IMR-90 (cell line): ENCODE measurements around the gene VLDLR. TPM values are rescaled to one million over a fixed set of nuclear protein-coding genes. Genes with fewer than 3 reads are reported as not detected.

Experiments
- ATAC-seq: fragments of 200-7000 bp; cut with Tn5 transposase; 2 replicates; pipeline ENCODE4 v1.9.1; 2020; ENCODE audit warnings: low read depth, mild to moderate bottlenecking, moderate library complexity
- BruUV-seq: library from RNA; stranded (reverse); fragments of 400-500 nt; replicated peaks from 2 replicates; lab custom pipeline; 2021; lab: Mats Ljungman, UMichigan
- CTCF ChIA-PET: fragments of 300-600 bp; formaldehyde crosslinking; extraction: SDS; loops from one replicate; lab custom pipeline; 2021; ENCODE audit warnings: antibody characterized with exemption; lab: Yijun Ruan, JAX
- POLR2A ChIA-PET: fragments of 300-600 bp; sonication (Branson Sonifier 250); formaldehyde crosslinking; loops from one replicate; lab custom pipeline; 2022; ENCODE audit warnings: antibody characterized with exemption; ENCODE audit not compliant: unreplicated experiment; lab: Charles Lee
- DNase-seq: peaks from one replicate; pipeline ENCODE4 v3.0.0; 2013
- H2AFZ ChIP-seq: replicated peaks from 2 replicates; pipeline ENCODE3; 2013; ENCODE audit warnings: low read length, mild to moderate bottlenecking; ENCODE audit not compliant: poor library complexity
- H2AK5ac ChIP-seq: 2 replicates; pipeline ENCODE4 v1.6.1; 2013; ENCODE audit warnings: low read depth, low read length, inconsistent platforms
- H2AK9ac ChIP-seq: replicated peaks from 2 replicates; pipeline ENCODE3; 2013; ENCODE audit warnings: mild to moderate bottlenecking, low read depth, low read length, moderate library complexity; ENCODE audit not compliant: poor library complexity
- H2BK120ac ChIP-seq: 2 replicates; pipeline ENCODE4 v1.6.1; 2013; ENCODE audit warnings: low read depth, low read length, inconsistent platforms
- H2BK15ac ChIP-seq: 3 replicates; pipeline ENCODE4 v1.6.1; 2013; ENCODE audit warnings: low read depth, low read length, inconsistent platforms
- H2BK20ac ChIP-seq: 2 replicates; pipeline ENCODE4 v1.6.1; 2013; ENCODE audit warnings: low read depth, mild to moderate bottlenecking, inconsistent platforms, low read length, moderate library complexity
- H2BK5ac ChIP-seq: 2 replicates; pipeline ENCODE4 v1.6.1; 2013; ENCODE audit warnings: mild to moderate bottlenecking, low read depth, low read length, inconsistent platforms; ENCODE audit not compliant: poor library complexity, severe bottlenecking
- H3K14ac ChIP-seq: replicated peaks from 2 replicates; pipeline ENCODE4 v1.6.1; 2013; ENCODE audit warnings: low read depth, low read length, inconsistent platforms
- H3K18ac ChIP-seq: 2 replicates; pipeline ENCODE4 v1.6.1; 2013; ENCODE audit warnings: low read depth, low read length, control low read depth
- H3K23ac ChIP-seq: 2 replicates; pipeline ENCODE4 v1.6.1; 2013; ENCODE audit warnings: low read depth, low read length, inconsistent platforms
- H3K27ac ChIP-seq: 2 replicates; pipeline ENCODE4 v1.5.1; 2013; ENCODE audit warnings: mild to moderate bottlenecking, control low read depth, low read length; ENCODE audit not compliant: insufficient read depth
- H3K27me3 ChIP-seq: 2 replicates; pipeline ENCODE4 v1.6.1; 2013; ENCODE audit warnings: low read length; ENCODE audit not compliant: control insufficient read depth, insufficient read depth
- H3K36me3 ChIP-seq: 2 replicates; pipeline ENCODE4 v1.6.1; 2013; ENCODE audit warnings: low read length, mixed read lengths; ENCODE audit not compliant: control insufficient read depth, insufficient read depth
- H3K4ac ChIP-seq: 2 replicates; pipeline ENCODE4 v1.6.1; 2013; ENCODE audit warnings: low read depth, low read length, inconsistent platforms
- H3K4me1 ChIP-seq: 2 replicates; pipeline ENCODE4 v1.6.1; 2013; ENCODE audit warnings: low read length, mixed read lengths; ENCODE audit not compliant: control insufficient read depth, insufficient read depth
- H3K4me2 ChIP-seq: 2 replicates; pipeline ENCODE4 v1.6.1; 2013; ENCODE audit warnings: low read depth, mild to moderate bottlenecking, control low read depth, low read length, moderate library complexity
- H3K4me3 ChIP-seq: 2 replicates; pipeline ENCODE4 v1.5.1; 2013; ENCODE audit warnings: low read depth, mild to moderate bottlenecking, control low read depth, low read length, moderate library complexity; ENCODE audit not compliant: insufficient read depth
- H3K56ac ChIP-seq: 2 replicates; pipeline ENCODE4 v1.6.1; 2013; ENCODE audit warnings: low read length, inconsistent platforms; ENCODE audit not compliant: insufficient read depth; ENCODE audit errors: extremely low read depth
- H3K79me1 ChIP-seq, 2 experiments: 2 replicates each; pipeline ENCODE4 v1.6.1; 2013; ENCODE audit warnings: low read length in 2 of 2, inconsistent platforms in 1 of 2, low read depth in 1 of 2
- H3K9ac ChIP-seq: 2 replicates; pipeline ENCODE4 v1.6.1; 2013; ENCODE audit warnings: low read depth, low read length, control low read depth
- H3K9me1 ChIP-seq: 2 replicates; pipeline ENCODE4 v1.6.1; 2013; ENCODE audit warnings: low read length, inconsistent platforms; ENCODE audit not compliant: insufficient read depth
- H3K9me3 ChIP-seq: 2 replicates; pipeline ENCODE4 v1.6.1; 2013; ENCODE audit warnings: low read length; ENCODE audit not compliant: control insufficient read depth, insufficient read depth
- H4K20me1 ChIP-seq: 2 replicates; pipeline ENCODE4 v1.6.1; 2013; ENCODE audit warnings: low read length, inconsistent platforms; ENCODE audit not compliant: insufficient read depth
- H4K5ac ChIP-seq: 2 replicates; pipeline ENCODE4 v1.6.1; 2013; ENCODE audit warnings: mild to moderate bottlenecking, low read depth, low read length, control low read depth
- H4K8ac ChIP-seq, 2 experiments: 2 replicates each; pipeline ENCODE4 v1.6.1; 2013; ENCODE audit warnings: low read depth in 2 of 2, low read length in 2 of 2, control low read depth in 1 of 2, inconsistent platforms in 1 of 2
- H4K91ac ChIP-seq: 2 replicates; pipeline ENCODE4 v1.6.1; 2013; ENCODE audit warnings: low read depth, low read length, inconsistent platforms; ENCODE audit not compliant: insufficient read depth
- BHLHE40 ChIP-seq: fragments of 150-350 bp; IDR thresholded peaks from 2 replicates; pipeline ENCODE4 v1.6.1; 2016; ENCODE audit warnings: mild to moderate bottlenecking, low read depth, low read length
- CEBPB ChIP-seq: IDR thresholded peaks from 2 replicates; pipeline ENCODE4 v1.6.1; 2012; ENCODE audit warnings: low read depth, low read length, improper control_type of control experiment
- CHD1 ChIP-seq: IDR thresholded peaks from 2 replicates; pipeline ENCODE4 v1.6.1; 2012; ENCODE audit warnings: low read depth, low read length, improper control_type of control experiment
- ELK1 ChIP-seq: fragments of 150-350 bp; IDR thresholded peaks from 2 replicates; pipeline ENCODE4 v1.6.1; 2016; ENCODE audit warnings: low read depth, mild to moderate bottlenecking, low read length, moderate library complexity, borderline replicate concordance
- FOS ChIP-seq: fragments of 150-350 bp; IDR thresholded peaks from 2 replicates; pipeline ENCODE4 v1.6.1; 2016; ENCODE audit warnings: low read depth, low read length
- MAFK ChIP-seq: IDR thresholded peaks from 2 replicates; pipeline ENCODE4 v1.6.1; 2012; ENCODE audit warnings: low read depth, low read length, improper control_type of control experiment
- MAZ ChIP-seq: IDR thresholded peaks from 2 replicates; pipeline ENCODE4 v1.6.1; 2012; ENCODE audit warnings: low read depth, mild to moderate bottlenecking, low read length, improper control_type of control experiment, moderate library complexity, borderline replicate concordance
- MXI1 ChIP-seq: IDR thresholded peaks from 2 replicates; pipeline ENCODE4 v1.6.1; 2012; ENCODE audit warnings: low read depth, mild to moderate bottlenecking, low read length, moderate library complexity, borderline replicate concordance
- NFE2L2 ChIP-seq: fragments of 150-350 bp; IDR thresholded peaks from 2 replicates; pipeline ENCODE4 v1.6.1; 2016; ENCODE audit warnings: low read depth, mild to moderate bottlenecking, low read length
- POLR2A ChIP-seq: IDR thresholded peaks from 2 replicates; pipeline ENCODE4 v1.6.1; 2012; ENCODE audit warnings: mild to moderate bottlenecking, low read depth, low read length
- RAD21 ChIP-seq: IDR thresholded peaks from 2 replicates; pipeline ENCODE4 v1.6.1; 2012; ENCODE audit warnings: low read length, improper control_type of control experiment
- RCOR1 ChIP-seq: IDR thresholded peaks from 2 replicates; pipeline ENCODE4 v1.6.1; 2012; ENCODE audit warnings: mild to moderate bottlenecking, low read length, improper control_type of control experiment; ENCODE audit not compliant: insufficient replicate concordance
- SMC3 ChIP-seq: fragments of 150-350 bp; IDR thresholded peaks from 2 replicates; pipeline ENCODE4 v1.6.1; 2016; ENCODE audit warnings: low read depth, mild to moderate bottlenecking, antibody characterized with exemption, low read length, moderate library complexity
- USF2 ChIP-seq: fragments of 150-350 bp; IDR thresholded peaks from 2 replicates; pipeline ENCODE4 v1.6.1; 2017; ENCODE audit warnings: mild to moderate bottlenecking, antibody characterized with exemption, low read length, low read depth
- WGBS, 2 experiments: methylation state at CpG; one replicate each; pipeline versions ENCODE4 v1.1.5 to v1.1.7; 2013; ENCODE audit warnings: missing lambda C conversion rate in 2 of 2; ENCODE audit not compliant: insufficient read length in 1 of 2; ENCODE audit errors: extremely low coverage in 2 of 2; 5-methylcytosine and 5-hydroxymethylcytosine counted together
- dilution Hi-C: fragments of 300-500 bp; cut with HindIII; formaldehyde crosslinking; loops from one replicate; pipeline ENCODE4 v1.14.3; 2018; ENCODE audit warnings: low sequenced_read_pairs; ENCODE audit not compliant: unreplicated experiment
- in situ Hi-C: fragments of 300-500 bp; cut with MboI; formaldehyde crosslinking; loops from 3 replicates; pipeline ENCODE4 v1.14.3; 2019; ENCODE audit warnings: low sequenced_read_pairs, inconsistent platforms, mixed read lengths
- intact Hi-C: fragments of 100-400 bp; cut with micrococcal nuclease; formaldehyde crosslinking; loops from 2 replicates; pipeline ENCODE4 v1.10.0; 2022
- polyA plus RNA-seq, 3 experiments: library from polyadenylated mRNA; depleted of rRNA; stranded (reverse); fragments of >200 nt; gene quantifications; 2 replicates each; pipeline ENCODE4 v1.2.3, GENCODE V29; 2012; ENCODE audit warnings: low replicate concordance in 1 of 3
- total RNA-seq: library from RNA; depleted of rRNA; stranded (reverse); fragments of >200 nt; gene quantifications from 2 replicates; pipeline ENCODE4 v1.2.3, GENCODE V29; 2012
- TF ChIP-seq, protein P1 (sequence below): conservative IDR thresholded peaks from 2 replicates; pipeline ENCODE4 v1.5.1; 2012; ENCODE audit warnings: mild to moderate bottlenecking, low read depth, low read length, improper control_type of control experiment

VLDLR gene
- total and polyA plus RNA-seq, 2 of the 4 experiments (the other 2 are of a cell fraction) = 9.0 to 10.2 TPM

DNA sequence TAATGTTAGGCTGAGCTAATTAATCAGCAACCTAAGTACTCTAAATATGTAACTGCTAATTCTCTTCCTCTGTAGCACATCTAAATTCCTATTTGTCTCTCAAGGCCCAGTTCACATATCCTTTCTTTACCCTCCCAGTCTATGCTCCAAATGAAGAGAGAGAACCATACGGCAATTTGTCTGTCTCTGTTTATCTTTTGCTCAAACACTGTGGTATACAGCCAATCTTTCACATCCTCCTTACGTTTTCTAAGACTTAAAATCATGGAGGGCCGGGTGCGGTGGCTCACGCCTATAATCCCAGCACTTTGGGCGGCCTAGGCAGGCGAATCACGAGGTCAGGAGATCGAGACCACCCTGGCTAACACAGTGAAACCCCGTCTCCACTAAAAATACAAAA lies 15.8 kb downstream of the VLDLR start:
- no peak overlapping the region for H3K18ac ChIP-seq
- no peaks in the 10 kb centered on the region for H3K9me3 ChIP-seq
- no peak overlapping the region for H4K91ac ChIP-seq
- no peaks in the 10 kb centered on the region for H3K27me3 ChIP-seq
- no peak overlapping the region for H3K9ac ChIP-seq
- WGBS, 2 experiments = 100% methylated on average over 1 of the region's 10 CpGs; no CpG with 5 or more reads in 1 of the 2 experiments
- H2AFZ ChIP-seq = no peak overlapping the region
- POLR2A ChIA-PET = no interaction called here
- intact Hi-C loops (no loop called here), dilution Hi-C loops (no loop called here), in situ Hi-C loops (no loop called here)
- H3K4me1 ChIP-seq = no peaks in the 10 kb centered on the region; the same call in 1 of the 2 replicates
- H3K56ac ChIP-seq = no peak overlapping the region
- peaks cover 0 to 22% of the 10 kb centered on the region in 2 experiments; a peak in 2 of 4 replicates for H3K79me1 ChIP-seq
- H3K4me3 ChIP-seq = no peak overlapping the region
- no peak overlapping the region for H2BK20ac ChIP-seq
- no peak overlapping the region for H3K14ac ChIP-seq
- H3K23ac ChIP-seq = no peak overlapping the region
- BruUV-seq = no TSS peak
- H3K36me3 ChIP-seq = peaks cover 25% of the 10 kb centered on the region
- H4K20me1 ChIP-seq = no peaks in the 10 kb centered on the region
- no peak overlapping the region for H2BK15ac ChIP-seq
- H4K5ac ChIP-seq = no peak overlapping the region
- no peak overlapping the region for H2AK5ac ChIP-seq
- H2BK5ac ChIP-seq = no peak overlapping the region
- no peak overlapping the region for H3K4ac ChIP-seq
- H3K27ac ChIP-seq = no peak overlapping the region
- H4K8ac ChIP-seq = no peak overlapping the region
- CTCF ChIA-PET = no interaction called here
- no peak for TF ChIP-seq RCOR1
- no peak for TF ChIP-seq SMC3
- no peak for TF ChIP-seq NFE2L2
- no peak for TF ChIP-seq CHD1
- no peak for TF ChIP-seq CEBPB
- TF ChIP-seq ELK1 = no peak
- no peak for TF ChIP-seq MAZ
- no peak for TF ChIP-seq RAD21
- no peak for TF ChIP-seq POLR2A
- TF ChIP-seq MAFK = no peak
- TF ChIP-seq MXI1 = no peak
- TF ChIP-seq FOS = no peak
- TF ChIP-seq, protein P1, sequence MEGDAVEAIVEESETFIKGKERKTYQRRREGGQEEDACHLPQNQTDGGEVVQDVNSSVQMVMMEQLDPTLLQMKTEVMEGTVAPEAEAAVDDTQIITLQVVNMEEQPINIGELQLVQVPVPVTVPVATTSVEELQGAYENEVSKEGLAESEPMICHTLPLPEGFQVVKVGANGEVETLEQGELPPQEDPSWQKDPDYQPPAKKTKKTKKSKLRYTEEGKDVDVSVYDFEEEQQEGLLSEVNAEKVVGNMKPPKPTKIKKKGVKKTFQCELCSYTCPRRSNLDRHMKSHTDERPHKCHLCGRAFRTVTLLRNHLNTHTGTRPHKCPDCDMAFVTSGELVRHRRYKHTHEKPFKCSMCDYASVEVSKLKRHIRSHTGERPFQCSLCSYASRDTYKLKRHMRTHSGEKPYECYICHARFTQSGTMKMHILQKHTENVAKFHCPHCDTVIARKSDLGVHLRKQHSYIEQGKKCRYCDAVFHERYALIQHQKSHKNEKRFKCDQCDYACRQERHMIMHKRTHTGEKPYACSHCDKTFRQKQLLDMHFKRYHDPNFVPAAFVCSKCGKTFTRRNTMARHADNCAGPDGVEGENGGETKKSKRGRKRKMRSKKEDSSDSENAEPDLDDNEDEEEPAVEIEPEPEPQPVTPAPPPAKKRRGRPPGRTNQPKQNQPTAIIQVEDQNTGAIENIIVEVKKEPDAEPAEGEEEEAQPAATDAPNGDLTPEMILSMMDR = no peak
- TF ChIP-seq USF2 = no peak
- TF ChIP-seq BHLHE40 = no peak
- H3K4me2 ChIP-seq = no peak overlapping the region
- ATAC-seq (no peak), DNase-seq (no peak)
- H2AK9ac ChIP-seq = no peak overlapping the region
- H3K9me1 ChIP-seq = 0 out of 2 replicates have a peak, but pooled peaks cover 2% of the 10 kb centered on the region
- H2BK120ac ChIP-seq = no peak overlapping the region
